HG03039 (cell line): ENCODE data around the gene CCDC197.

Experiments used
- ATAC-seq: cut with Tn5 transposase; IDR thresholded peaks from one replicate; pipeline ENCODE4 v1.9.1; 2021; ENCODE audit warnings: mild to moderate bottlenecking, moderate library complexity; ENCODE audit not compliant: unreplicated experiment

The CCDC197 gene

DNA sequence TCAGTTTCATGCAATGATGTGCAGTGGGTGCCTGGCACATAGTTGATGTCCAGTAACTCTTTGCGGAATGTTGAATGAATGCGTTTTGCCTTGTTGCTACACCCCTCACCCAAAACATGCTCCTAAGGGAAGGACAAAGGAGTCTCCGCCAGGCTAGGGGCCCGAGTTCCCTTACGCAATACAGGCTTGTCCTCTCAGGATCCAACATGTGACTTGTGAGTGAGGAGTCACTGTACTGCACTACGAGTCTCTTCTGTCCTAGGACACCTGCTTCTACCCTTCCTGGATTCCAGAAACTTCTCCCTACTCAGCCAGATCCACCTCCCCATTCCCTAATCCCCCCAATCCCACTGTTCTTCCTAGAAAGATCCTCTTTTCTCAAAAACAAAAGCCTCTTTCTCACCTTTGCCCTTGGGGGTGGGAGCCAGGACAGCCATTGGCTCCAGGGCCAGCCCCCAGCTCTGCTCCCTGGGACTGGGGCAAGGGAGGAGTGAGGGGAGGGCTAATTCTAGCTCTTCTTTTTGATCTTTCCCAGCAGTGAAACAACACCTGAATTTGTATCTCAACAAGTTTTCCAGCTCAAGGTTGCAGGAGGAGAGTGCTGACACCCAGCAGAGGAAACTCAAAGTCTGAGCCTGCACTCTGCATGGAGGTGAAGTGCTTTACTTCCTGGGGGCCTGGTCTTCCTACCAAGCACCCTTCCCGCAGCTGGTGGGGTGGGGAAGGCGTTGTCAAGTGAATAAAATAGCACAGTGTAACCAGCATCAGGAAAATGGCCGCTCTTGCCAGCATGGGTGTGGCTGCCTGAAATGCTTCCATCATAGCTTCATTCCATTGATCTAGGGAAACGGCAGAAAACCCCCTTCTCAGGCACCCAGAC, 25.7 kb downstream of the CCDC197 start:
- ATAC-seq: no peak

DNA sequence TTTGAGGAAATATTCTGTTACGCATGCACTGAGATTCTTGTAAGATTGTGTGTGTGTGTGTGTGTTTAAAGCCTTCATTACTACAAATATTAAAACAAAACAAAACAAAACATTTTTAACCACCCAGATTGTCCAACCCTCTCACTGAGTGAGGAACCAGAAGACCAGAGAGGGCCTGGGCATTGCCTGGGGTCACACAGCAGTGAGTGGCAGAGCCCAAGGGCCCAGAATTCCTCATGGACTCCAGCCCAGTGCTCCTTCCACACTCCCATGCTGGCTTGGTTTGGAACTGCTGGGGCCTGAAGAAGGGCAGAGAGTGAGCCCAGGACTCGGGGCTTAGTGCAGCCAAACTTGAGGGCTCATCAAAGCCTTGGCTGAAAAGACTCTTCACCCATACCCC, 27.4 kb downstream of the CCDC197 start:
- ATAC-seq: no peak

DNA sequence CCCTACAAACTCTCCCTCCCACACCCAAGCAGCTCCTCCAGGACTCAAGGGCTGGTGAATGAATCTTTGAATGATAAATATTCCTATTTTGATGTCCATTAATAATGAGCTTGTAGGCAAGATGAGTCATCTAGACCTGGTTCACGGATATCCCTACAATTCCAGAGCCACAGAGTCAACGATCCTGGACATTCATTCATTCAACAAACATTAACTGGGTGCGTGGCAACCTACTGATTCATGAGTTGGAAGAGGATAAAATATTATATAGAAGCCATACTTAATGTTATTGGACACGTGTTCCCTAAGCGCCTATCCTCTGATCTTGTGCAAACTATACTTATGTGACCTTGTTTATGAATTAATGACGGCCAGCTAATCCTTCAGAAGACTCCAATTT, 28.6 kb downstream of the CCDC197 start:
- ATAC-seq: no peak

DNA sequence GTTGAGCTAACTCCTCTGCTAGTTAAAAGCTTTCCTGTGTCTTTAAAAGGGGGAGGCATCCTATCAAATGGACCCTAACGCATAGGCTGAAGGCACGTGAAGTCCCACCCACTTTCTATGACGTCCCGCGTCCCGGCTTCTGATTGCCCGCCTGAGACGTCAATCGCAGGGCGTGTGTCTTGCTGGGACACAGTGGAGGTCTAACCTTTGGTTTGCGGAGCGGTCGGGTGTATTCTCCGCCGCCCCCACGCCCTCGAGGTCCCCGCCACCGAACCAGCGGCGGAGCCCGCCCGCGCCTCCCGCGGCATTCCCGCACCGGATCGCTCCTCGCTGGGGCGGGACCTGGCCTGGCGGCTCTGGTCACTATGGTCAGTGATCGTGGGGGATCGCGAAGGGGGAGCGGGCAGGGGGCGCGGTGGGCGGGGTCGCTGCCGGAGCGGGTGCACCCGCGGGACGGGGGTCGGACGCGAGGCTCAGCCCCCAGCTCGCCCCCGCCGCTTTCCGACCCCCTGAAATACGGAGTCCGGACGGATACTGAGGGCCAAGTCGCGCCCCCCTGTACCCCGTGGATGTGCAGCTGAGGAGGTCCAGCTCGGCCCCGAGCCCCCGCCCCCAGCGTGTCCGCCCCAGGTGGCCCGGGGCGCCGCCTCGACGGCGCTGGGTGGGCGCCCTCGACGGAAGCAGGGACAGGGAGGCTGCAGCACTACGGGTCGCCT, 29.2 kb downstream of the CCDC197 start, which contains the start of gene OTUB2:
OTUB2 (plus strand) TSS at position 168 of the 716 bp plus-strand sequence; CDS start at position 366, 198 bp downstream.
- peak; percentile 99 for ATAC-seq

DNA sequence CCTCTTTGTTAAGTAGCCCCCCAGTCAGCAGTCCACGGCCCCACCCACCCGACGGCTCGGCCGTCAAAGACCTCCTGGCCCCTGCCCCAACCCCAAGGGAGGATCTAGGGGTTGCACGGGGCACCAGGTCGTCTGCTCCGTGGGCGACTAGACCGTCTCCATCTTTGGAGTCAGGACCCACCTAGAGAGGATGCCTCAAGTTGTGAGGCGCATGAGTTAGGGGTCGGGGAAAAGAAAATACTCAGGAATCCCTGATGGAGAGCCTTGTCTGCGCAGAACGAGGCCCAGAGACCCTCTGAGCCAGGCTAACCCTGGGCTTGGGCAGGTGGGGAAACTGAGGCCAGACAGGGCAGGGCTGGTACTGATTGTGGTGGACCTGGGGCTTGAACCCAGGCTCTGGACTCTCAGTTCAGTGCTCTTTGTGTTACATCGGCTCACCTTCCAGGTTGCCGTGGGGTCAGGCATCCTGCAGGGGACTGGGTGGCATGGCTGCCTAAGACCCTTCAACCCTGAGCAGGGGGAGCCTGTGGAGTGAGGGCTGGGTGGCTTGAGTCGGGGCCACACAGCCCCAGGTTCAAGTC, 29.9 kb downstream of the CCDC197 start:
- ATAC-seq: no peak

DNA sequence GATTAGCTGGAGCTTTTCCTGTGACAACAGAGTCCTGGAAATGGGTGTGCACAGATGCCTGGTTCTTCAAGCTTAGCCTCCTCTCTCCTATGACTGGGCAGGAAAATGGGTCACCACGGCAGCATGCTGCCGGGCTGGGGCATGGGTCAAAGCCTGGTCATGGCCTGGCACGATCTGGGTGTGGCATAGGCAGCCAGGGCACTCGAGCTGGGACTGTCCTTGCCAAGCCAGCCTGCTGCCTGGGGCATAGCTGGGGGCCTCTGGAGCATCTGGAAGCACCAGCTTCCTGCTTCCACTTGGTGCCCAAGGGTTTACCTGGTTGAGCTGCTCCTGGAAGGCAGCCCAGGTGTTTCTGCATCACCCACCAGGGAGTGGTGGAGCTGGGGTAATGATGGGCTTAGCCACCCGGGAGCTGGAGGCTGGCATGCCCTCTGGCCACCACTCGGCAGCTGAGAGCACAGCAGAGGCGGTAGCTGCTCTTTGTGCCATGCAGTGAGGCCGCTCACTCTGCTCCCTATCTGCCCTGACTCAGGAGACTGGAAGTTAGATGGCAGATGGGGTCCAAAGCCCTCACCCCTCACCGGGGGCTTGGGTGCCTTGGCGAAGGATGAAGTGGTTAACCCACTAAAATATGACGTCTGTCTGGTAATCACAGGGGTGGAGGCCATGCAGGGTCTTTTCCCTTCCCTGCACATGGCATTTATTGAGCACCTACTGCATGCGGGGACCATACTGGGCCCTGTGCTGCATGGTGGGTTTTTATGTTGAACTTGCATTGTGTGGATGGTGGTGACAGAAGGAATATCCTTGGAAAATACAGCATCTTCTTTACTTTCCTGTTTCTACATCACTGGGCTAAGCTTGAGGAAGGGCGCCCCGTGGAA, 30.7 kb downstream of the CCDC197 start:
- ATAC-seq: no peak

DNA sequence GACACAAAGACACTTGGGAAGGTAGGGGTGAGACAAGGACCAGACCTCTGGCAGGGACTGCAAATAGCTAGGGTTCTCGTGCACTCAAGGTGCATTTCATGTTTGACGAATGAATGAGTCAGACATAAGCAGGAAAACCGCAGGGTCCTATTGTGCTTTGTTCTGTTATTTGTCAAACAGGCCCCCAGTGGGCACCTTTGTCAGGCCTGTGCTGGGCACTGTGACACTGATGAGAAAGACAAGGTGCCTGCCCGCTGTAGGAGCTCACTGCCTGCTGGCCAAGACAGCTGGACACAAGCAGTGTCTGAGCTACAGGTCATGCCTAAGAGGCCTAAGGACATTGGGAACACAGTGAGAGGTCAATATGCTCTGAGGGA, 31.3 kb downstream of the CCDC197 start:
- no peak for ATAC-seq

DNA sequence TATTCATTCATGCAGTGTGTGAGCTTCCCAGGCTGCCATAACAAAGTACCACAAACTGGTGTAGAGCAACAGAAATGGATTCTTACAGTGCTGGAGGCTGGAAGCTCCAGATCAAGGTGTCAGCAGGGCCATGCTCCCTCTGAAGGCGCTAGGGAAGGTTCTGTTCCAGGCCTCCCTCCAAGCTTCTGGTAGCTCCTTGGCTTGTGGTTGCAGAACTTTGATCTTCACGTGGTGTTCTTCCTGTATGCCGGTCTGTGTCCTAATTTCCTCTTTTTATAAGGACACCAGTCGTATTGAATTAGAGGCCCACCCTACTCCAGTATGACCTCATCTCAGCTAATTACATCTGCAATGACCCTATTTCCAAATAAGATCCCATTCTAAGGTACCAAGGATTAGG, 32.2 kb downstream of the CCDC197 start:
- no peak for ATAC-seq

DNA sequence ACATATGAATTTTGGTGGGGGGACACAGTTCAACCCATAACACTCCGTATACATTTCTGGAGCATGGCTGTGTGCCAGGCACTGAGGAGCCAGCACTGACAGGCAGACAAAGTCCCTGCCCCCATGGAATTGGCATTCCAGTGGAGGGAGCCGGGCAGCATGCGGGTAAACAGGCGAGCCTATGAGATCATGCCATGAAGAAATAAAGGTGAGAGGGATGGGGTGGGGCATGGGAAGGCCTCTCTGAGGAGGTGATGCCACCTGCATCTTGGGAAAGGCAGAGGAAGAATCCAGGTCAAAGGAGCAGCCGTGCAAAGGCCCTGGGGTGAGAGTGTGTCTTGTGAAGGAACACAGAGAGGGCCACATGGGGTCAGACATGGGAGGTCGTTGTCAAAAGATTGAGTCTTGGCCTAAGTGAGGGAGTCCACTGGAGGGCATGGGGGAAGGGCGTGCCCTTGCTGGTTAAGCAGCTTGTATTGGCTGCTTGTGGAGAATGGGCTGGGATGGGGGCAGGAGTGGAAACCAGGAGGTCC, 32.6 kb downstream of the CCDC197 start:
- no peak for ATAC-seq

DNA sequence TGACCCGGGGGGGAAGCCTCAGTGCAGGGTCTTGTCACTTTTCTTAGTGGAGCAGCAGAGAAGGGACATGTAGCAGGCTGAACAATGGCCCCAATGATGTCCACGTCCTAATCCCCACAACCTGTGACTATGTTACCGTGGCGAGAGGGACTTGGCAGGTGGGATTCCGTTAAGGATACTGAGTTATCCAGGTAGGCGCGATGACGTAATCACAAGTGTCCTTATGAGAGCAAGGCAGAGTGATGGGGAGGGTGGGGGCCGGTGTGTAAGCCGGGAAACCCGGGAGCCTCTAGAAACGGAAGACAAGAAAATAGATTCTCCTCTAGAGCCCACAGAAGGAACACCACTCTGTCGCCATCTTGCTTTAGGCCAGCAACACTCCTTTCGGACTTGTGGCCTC, 33.5 kb downstream of the CCDC197 start:
- no peak for ATAC-seq

DNA sequence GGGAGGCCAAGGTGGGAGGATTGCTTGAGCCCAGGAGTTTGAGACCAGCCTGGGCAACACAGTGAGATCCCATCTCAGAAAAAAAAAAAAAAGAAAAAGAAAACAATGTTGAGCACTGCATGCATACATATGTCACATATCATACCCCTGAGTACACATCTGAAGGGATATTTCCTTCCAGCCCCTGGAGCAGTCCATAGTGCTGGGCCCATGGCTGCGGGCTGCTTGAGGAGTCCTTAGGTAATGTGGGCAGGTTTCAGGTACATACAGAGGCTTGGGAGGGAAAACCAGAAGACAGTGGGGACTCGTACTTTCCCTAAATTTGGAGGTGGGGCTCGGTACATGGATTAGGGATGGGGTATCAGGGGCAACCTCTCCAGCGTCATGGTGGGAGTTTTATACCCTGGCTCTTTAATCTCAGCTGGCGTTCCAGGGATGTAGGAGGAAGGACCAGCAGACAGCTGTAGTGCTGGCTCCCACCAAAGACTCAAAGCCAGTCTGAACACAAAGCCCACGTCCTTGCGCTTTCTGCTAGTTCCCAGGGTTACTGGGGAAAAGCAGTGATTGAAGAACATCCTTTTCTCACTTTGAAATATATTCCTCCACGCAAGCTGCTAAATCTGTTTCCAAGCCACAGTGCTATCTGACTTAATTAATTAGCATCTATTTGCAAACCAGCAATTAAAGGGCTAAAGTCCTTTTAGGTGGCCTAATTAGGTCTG, 34.2 kb downstream of the CCDC197 start:
- ATAC-seq: no peak

DNA sequence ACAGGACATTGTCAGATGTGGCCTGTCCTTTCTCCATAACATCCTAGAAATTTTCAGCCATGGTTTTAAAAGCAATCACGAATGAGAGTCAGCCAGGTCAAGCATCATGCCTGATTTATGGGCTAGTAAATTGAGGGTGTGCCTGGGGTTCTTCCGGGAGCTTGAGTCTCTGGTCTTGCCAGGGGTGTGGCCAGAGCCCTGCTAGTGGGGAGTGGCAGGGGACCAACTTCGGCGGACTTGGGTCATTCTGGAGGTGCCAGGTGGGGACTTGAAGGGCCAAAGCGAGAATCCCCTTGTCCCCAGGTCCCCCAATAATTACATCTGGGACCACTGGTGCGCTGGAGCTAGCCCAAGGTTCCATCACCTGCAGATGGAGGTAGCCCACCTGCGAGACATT, 34.8 kb downstream of the CCDC197 start:
- no peak for ATAC-seq

DNA sequence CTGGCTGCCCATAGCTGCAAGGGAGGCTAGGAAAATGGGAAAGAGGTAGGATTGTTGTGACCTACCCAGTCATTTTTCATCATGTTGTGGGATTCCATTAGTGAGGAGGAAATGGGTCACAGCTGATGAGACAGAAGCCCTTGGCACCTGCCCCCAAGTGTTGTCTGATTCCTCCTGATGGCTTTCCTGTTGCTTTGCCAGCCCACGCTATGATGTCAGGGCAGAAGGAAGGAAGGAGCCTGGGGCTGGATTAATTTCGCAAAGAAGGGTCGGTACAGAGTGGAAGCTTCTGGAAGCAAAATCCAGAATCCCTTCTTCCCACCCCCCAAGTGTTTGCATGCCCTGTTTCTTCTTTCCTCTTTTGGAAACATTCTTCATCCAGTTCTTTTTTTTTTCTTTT, 37.8 kb downstream of the CCDC197 start:
- no peak for ATAC-seq

DNA sequence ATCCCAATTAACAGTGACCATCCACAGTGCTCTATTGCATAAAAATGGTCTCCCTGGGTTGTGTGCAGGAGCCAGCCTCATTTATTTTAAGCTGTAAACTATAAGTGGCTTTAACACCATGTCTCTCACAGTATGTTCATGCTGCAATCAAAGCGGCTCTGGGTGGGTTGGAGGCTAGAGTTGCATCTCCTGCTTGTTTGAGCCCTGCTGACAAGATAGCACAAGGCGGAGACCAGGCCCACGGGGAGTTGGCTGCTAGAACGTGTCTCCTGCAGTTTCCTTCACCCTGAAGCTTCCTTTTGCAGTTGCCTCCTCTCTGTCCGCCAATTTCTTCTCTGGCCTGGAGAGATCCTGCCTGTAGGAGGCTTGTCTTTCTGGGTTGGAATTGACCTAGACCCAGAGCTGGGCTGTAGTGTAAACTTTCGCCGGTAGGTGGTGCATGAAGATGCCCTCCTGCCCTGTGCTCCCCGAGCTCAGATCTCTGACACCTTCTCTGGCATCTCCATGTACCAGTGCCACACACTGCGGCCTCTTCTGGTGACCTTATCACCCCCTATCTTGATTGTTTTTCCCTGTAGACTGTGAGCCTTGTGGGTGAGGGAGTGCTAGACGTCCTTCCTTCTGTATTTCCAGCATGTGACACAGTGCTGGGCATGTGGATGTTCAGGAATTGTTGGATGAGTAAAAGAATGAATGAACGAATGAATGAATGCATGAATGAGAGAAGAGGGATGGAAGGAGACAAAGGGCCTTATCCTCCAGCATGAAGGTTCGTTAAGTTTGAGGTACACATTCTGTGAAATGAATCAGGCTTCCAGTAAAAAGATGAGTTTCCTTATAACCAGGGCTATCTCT, 39.4 kb downstream of the CCDC197 start:
- ATAC-seq: no peak

DNA sequence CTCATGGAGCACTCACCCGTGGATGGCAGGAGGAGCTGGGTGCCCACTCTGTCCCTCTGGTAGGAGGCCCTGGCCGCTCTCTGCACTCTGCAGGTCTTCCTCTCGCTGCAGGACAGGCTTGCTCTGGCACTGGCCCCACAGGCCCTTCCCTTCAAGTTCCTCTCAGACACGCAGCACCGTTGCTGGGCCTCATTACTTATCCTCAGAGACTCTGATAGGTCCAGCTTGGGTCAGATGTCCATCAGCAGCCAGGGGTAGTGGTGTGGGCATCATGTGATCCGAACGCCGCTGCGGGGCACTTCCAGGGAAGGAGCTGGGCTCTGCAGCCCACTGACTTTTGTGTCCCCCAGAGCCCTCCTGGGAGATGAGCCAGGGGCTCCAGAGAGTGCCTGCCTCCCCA, 40.9 kb downstream of the CCDC197 start:
- ATAC-seq: no peak

DNA sequence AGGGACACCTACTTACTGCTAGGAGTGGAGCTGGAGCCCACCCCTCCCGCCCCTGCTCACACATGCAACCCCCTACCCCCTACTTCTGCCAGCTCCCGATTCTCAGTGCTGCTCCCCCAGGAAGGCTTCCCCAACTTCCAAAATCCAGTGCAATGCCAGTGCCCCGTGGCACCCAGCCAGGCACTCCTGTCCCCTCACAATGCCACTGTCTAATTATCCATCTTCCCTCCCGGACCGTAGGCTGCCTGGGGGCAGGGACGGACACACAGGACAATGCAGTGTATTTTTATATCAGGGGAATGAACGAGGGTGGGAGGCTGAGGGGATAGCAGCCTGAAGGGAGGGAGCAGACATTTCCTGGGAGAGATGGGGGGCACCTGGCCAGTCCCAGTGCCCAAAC, 41.4 kb downstream of the CCDC197 start:
- no peak for ATAC-seq

DNA sequence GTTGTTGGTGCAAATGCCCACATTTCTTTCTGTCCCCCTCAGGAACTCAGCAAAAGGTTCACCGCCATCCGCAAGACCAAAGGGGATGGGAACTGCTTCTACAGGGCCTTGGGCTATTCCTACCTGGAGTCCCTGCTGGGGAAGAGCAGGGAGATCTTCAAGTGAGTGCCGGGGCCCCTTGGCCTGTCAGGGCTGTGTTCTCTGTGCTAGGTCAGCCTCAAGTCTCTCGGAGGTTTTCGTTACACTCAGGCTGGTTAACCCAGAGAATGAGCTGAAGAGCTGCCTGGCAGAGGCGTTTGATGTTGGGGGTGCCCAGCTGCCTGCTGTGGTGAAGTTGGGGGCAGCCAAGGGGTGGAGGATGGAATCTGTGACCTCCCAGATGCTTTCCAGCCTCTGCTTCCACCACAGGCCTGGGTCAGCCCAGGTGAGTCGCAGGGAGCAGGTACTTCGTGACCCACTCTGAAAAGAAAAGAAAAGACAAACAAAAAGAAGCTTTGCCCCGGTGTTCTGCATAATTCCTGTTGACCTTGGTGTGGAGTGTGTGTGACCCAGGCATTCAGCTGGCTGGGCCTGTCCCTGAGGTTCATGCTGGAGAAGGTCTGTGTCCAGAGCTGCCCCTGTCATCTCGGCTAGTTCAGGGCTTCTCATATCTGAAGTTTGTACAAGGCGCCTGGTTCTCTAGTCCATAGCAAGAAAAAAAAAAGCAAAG, 42.0 kb downstream of the CCDC197 start:
- no peak for ATAC-seq

DNA sequence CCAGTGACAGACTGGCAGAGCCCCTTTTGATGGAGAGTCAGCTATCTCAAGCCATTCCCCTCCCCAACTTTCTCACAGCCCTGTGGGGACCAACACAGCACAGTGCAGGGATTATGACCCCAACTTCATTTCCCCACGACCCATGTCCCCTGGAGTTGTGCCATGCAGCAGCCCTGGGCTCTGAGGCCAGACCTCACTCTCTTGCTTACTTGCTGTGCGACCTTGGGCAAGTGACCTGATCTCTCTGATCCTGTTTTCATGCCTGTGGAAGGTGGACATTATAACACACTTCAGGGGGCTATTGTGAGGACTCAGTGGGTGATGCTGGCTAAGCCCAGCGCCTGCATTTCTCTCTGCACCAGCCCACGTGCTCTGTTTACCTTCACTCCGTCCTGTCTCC, 43.1 kb downstream of the CCDC197 start:
- no peak for ATAC-seq
